Thymus (tissue), 14 donors: ENCODE measurements around the gene CINP. TPM values are rescaled to one million over a fixed set of nuclear protein-coding genes. Genes with fewer than 3 reads are reported as not detected.

ENCODE experiments used
- DNase-seq, 9 donors: peaks; one replicate each; pipeline ENCODE4 v3.0.0-alpha.2; 2013; ENCODE audit warnings: low spot score in 9 of 9, low read depth in 6 of 9, missing footprints in 1 of 9
- H3K27ac ChIP-seq, 2 donors: one replicate each; pipeline ENCODE4 v1.5.1; 2013; ENCODE audit warnings: control low read depth in 1 of 2, low read depth in 1 of 2, low read length in 1 of 2, mild to moderate bottlenecking in 1 of 2, moderate library complexity in 1 of 2
- H3K27me3 ChIP-seq, 2 donors: one replicate each; pipeline ENCODE4 v1.5.1; 2013; ENCODE audit warnings: low read length in 1 of 2; ENCODE audit not compliant: control insufficient read depth in 2 of 2, insufficient read depth in 1 of 2
- H3K36me3 ChIP-seq, 2 donors: one replicate each; pipeline ENCODE4 v1.5.1; 2013; ENCODE audit warnings: low read length in 1 of 2, mild to moderate bottlenecking in 1 of 2, moderate library complexity in 1 of 2; ENCODE audit not compliant: control insufficient read depth in 2 of 2, insufficient read depth in 2 of 2
- H3K4me1 ChIP-seq, 2 donors: one replicate each; pipeline ENCODE4 v1.5.1; 2013; ENCODE audit warnings: low read length in 2 of 2; ENCODE audit not compliant: control insufficient read depth in 2 of 2, insufficient read depth in 2 of 2
- H3K4me3 ChIP-seq, 2 donors: one replicate each; pipeline ENCODE4 v1.5.1; 2013; ENCODE audit warnings: low read length in 2 of 2, control low read depth in 1 of 2, mild to moderate bottlenecking in 1 of 2
- H3K9me3 ChIP-seq, 2 donors: one replicate each; pipeline ENCODE4 v1.5.1; 2013; ENCODE audit warnings: low read length in 1 of 2, mild to moderate bottlenecking in 1 of 2; ENCODE audit not compliant: control insufficient read depth in 2 of 2, insufficient read depth in 1 of 2
- WGBS: extraction: QIAGEN DNeasy Blood & Tissue Kit; methylation state at CpG from one replicate; pipeline ENCODE4 v1.1.7; 2013; 5-methylcytosine and 5-hydroxymethylcytosine counted together
- long read RNA-seq, 10 donors: transcript quantifications; one replicate each; lab custom pipeline, GENCODE V29; 2026
- polyA plus RNA-seq: library from polyadenylated mRNA; stranded (reverse); fragments of 200-250 nt; gene quantifications from one replicate; pipeline ENCODE4 v1.2.3, GENCODE V29; 2013
- total RNA-seq: library from RNA; stranded (reverse); fragments of 120-200 nt; gene quantifications from one replicate; pipeline ENCODE4 v1.2.4, GENCODE V29; 2013
- donor health status: healthy.

Gene CINP
- total RNA-seq (26.7 TPM), polyA plus RNA-seq (33.4 TPM)
- long read RNA-seq, donor 1, partial matches to known transcripts = 0 of 4 reads
- long read RNA-seq, donor 1, other reads (novel, unspliced or antisense) = 0 of 4 reads
- long read RNA-seq, donor 2 = 0 reads
- long read RNA-seq, donor 3, full-length matches to known transcripts = 37 of 37 reads
- long read RNA-seq, donor 3, partial matches to known transcripts = 0 of 37 reads
- long read RNA-seq, donor 3, other reads (novel, unspliced or antisense) = 0 of 37 reads
- long read RNA-seq, donor 4, full-length matches to known transcripts = 7 of 7 reads
- long read RNA-seq, donor 4, partial matches to known transcripts = 0 of 7 reads
- long read RNA-seq, donor 4, other reads (novel, unspliced or antisense) = 0 of 7 reads
- long read RNA-seq, donor 5, full-length matches to known transcripts = 35 of 35 reads
- long read RNA-seq, donor 5, partial matches to known transcripts = 0 of 35 reads
- long read RNA-seq, donor 5, other reads (novel, unspliced or antisense) = 0 of 35 reads
- long read RNA-seq, donor 6, transcript CINP-201 (5 exons, 955 nt) = major isoform, 16 of 16 reads
- long read RNA-seq, donor 6, partial matches to known transcripts = 0 of 16 reads
- long read RNA-seq, donor 6, other reads (novel, unspliced or antisense) = 0 of 16 reads
- long read RNA-seq, donor 7, transcript CINP-201 (5 exons, 955 nt) = major isoform, 20 of 37 reads
- long read RNA-seq, donor 7, partial matches to known transcripts = 12 of 37 reads
- long read RNA-seq, donor 7, other reads (novel, unspliced or antisense) = 0 of 37 reads
- long read RNA-seq, donor 8, transcript CINP-201 (5 exons, 955 nt) = major isoform, 5 of 5 reads
- long read RNA-seq, donor 8, partial matches to known transcripts = 0 of 5 reads
- long read RNA-seq, donor 8, other reads (novel, unspliced or antisense) = 0 of 5 reads
- long read RNA-seq, donor 9, transcript CINP-201 (5 exons, 955 nt) = major isoform, 13 of 16 reads
- long read RNA-seq, donor 9, partial matches to known transcripts = 0 of 16 reads
- long read RNA-seq, donor 9, other reads (novel, unspliced or antisense) = 0 of 16 reads
- long read RNA-seq, donor 10, transcript CINP-201 (5 exons, 955 nt) = major isoform, 15 of 15 reads
- long read RNA-seq, donor 10, partial matches to known transcripts = 0 of 15 reads
- long read RNA-seq, donor 10, other reads (novel, unspliced or antisense) = 0 of 15 reads

- H3K27ac ChIP-seq = peak within 1 kb of the TSS; percentile 77 to 93
- DNase-seq = peak; percentile 82 to 96 (median 91)
- H3K4me1 ChIP-seq = peaks cover 15 to 16% of the 10 kb centered on the region in 2 donors
- H3K9me3 ChIP-seq = no peaks in the 10 kb centered on the region
- under 1% methylated on average over 58 of the region's 58 CpGs for WGBS
- peak within 1 kb of the TSS; percentile 79 to 95 for H3K4me3 ChIP-seq
- peaks cover 7 to 10% of the 10 kb centered on the region in 2 donors for H3K36me3 ChIP-seq
- peaks cover 0 to 9% of the 10 kb centered on the region in 2 donors for H3K27me3 ChIP-seq
Measured at GRCh38 chr14:102362545-102363181, at the start of gene CINP, which contains the start of gene TECPR2. Gene CINP, minus strand, starts transcription at chr14:102362890. Its CDS starts 39 bp downstream, at chr14:102362851. Gene TECPR2, plus strand, starts transcription at chr14:102362941. Its CDS starts 13,781 bp downstream, at chr14:102376722.

GRCh38 chr14:102408724-102409123 lies 46.0 kb upstream of the CINP start:
- Histone ChIP-seq H3K4me3 (no peak overlapping the region), H3K36me3 (peaks cover 3 to 10% of the 10 kb centered on the region in 2 donors)
- DNase-seq = peak in 2 of 9 donors; percentile 7 to 20

GRCh38 chr14:102407258-102407657 lies 44.6 kb upstream of the CINP start:
- H3K36me3 ChIP-seq = peaks cover 3 to 10% of the 10 kb centered on the region in 2 donors
- H3K4me1 ChIP-seq = peaks cover 0 to 4% of the 10 kb centered on the region in 2 donors
- whole genome bisulfite sequencing = 98% methylated on average over 7 of the region's 7 CpGs
- DNase-seq = no peak
- no peaks in the 10 kb centered on the region for H3K27me3 ChIP-seq
- H3K4me3 ChIP-seq = no peak overlapping the region
- no peaks in the 10 kb centered on the region for H3K9me3 ChIP-seq
- no peak overlapping the region for H3K27ac ChIP-seq

More at GRCh38 chr14:102408724-102409123, 46.0 kb upstream of the CINP start:
- Histone ChIP-seq H3K4me1 (peaks cover 0 to 4% of the 10 kb centered on the region in 2 donors), H3K27me3 (no peaks in the 10 kb centered on the region), H3K9me3 (no peaks in the 10 kb centered on the region), H3K27ac (no peak overlapping the region)

GRCh38 chr14:102403028-102403427 lies 40.3 kb upstream of the CINP start:
- Histone ChIP-seq H3K4me3 (no peak overlapping the region), H3K9me3 (peaks cover 2 to 26% of the 10 kb centered on the region in 2 donors), H3K27ac (no peak overlapping the region), H3K4me1 (no peaks in the 10 kb centered on the region), H3K27me3 (no peaks in the 10 kb centered on the region), H3K36me3 (peaks cover 3 to 4% of the 10 kb centered on the region in 2 donors)
- no peak for DNase-seq

- DNase-seq = no peak
- 98% methylated on average over 7 of the region's 7 CpGs for WGBS
- H3K36me3 ChIP-seq = peaks cover 0 to 2% of the 10 kb centered on the region in 2 donors
Measured at GRCh38 chr14:102396521-102396920, 33.8 kb upstream of the CINP start.

GRCh38 chr14:102394717-102395375 lies 32.2 kb upstream of the CINP start:
- Histone ChIP-seq H3K27ac (peak overlapping the region in 1 of 2 donors; percentile 57), H3K36me3 (peaks cover 0 to 2% of the 10 kb centered on the region in 2 donors), H3K4me1 (peaks cover 14 to 18% of the 10 kb centered on the region in 2 donors), H3K27me3 (no peaks in the 10 kb centered on the region), H3K4me3 (no peak overlapping the region), H3K9me3 (peaks cover 2 to 28% of the 10 kb centered on the region in 2 donors)
- WGBS = 51% methylated on average over 9 of the region's 9 CpGs
- peak; percentile 29 to 87 (median 65) for DNase-seq

More at GRCh38 chr14:102396521-102396920, 33.8 kb upstream of the CINP start:
- H3K27me3 ChIP-seq = no peaks in the 10 kb centered on the region
- no peak overlapping the region for H3K27ac ChIP-seq
- H3K4me3 ChIP-seq = no peak overlapping the region
- peaks cover 2 to 39% of the 10 kb centered on the region in 2 donors for H3K9me3 ChIP-seq
- H3K4me1 ChIP-seq = peaks cover 14 to 18% of the 10 kb centered on the region in 2 donors

GRCh38 chr14:102392506-102392905 lies 29.8 kb upstream of the CINP start:
- no peaks in the 10 kb centered on the region for H3K27me3 ChIP-seq
- no peak for DNase-seq
- WGBS = 97% methylated on average over 4 of the region's 4 CpGs

More at GRCh38 chr14:102392506-102392905, 29.8 kb upstream of the CINP start:
- H3K36me3 ChIP-seq = peaks cover 0 to 2% of the 10 kb centered on the region in 2 donors
- H3K9me3 ChIP-seq = peaks cover 0 to 10% of the 10 kb centered on the region in 2 donors
- H3K4me1 ChIP-seq = peaks cover 14 to 18% of the 10 kb centered on the region in 2 donors
- no peak overlapping the region for H3K27ac ChIP-seq
- H3K4me3 ChIP-seq = no peak overlapping the region
